HepG2 (cell line): Measurements from ENCODE around the gene FKBP8. TPM values are rescaled to one million over a fixed set of nuclear protein-coding genes. Genes with fewer than 3 reads are reported as not detected.

Experiments
- CC2D1A ChIP-seq: sonication (generic); formaldehyde crosslinking; IDR thresholded peaks from 2 replicates; pipeline ENCODE4 v1.8.1; 2023; ENCODE audit warnings: mild to moderate bottlenecking, missing genetic modification reagents
- FOXP4 ChIP-seq: sonication (generic); formaldehyde crosslinking; IDR thresholded peaks from 2 replicates; pipeline ENCODE4 v1.4.0; 2020; ENCODE audit warnings: missing genetic modification reagents
- HIVEP1 ChIP-seq: sonication (generic); formaldehyde crosslinking; IDR thresholded peaks from 2 replicates; pipeline ENCODE4 v1.4.0; 2020; ENCODE audit warnings: mild to moderate bottlenecking, missing genetic modification reagents
- KDM3A ChIP-seq: IDR thresholded peaks from 2 replicates; pipeline ENCODE4 v1.6.1; 2018; ENCODE audit warnings: low read depth, missing compliant biosample characterization
- KDM5B ChIP-seq: sonication (generic); formaldehyde crosslinking; IDR thresholded peaks from 2 replicates; pipeline ENCODE4 v1.4.0; 2020; ENCODE audit warnings: missing genetic modification reagents, mild to moderate bottlenecking, borderline replicate concordance
- MLLT10 ChIP-seq: sonication (generic); formaldehyde crosslinking; IDR thresholded peaks from 2 replicates; pipeline ENCODE4 v1.4.0; 2020; ENCODE audit warnings: missing genetic modification reagents
- NCOA1 ChIP-seq: sonication (generic); formaldehyde crosslinking; IDR thresholded peaks from 2 replicates; pipeline ENCODE4 v1.9.0; 2021; ENCODE audit warnings: missing genetic modification reagents
- REPIN1 ChIP-seq: sonication (generic); formaldehyde crosslinking; IDR thresholded peaks from 2 replicates; pipeline ENCODE4 v1.8.0; 2022; ENCODE audit warnings: missing genetic modification reagents, low read depth, mild to moderate bottlenecking, borderline replicate concordance
- SOX6 ChIP-seq, 2 experiments: fragments of 450-650 bp in 1 of 2; sonication (generic) in 1 of 2; formaldehyde crosslinking in 1 of 2; IDR thresholded peaks; 2 replicates each; pipeline versions ENCODE4 v1.4.0 to v1.6.1; 2017 to 2020; ENCODE audit warnings: antibody characterized with exemption in 1 of 2, mild to moderate bottlenecking in 1 of 2, missing genetic modification reagents in 1 of 2
- TBX2 ChIP-seq: sonication (generic); formaldehyde crosslinking; IDR thresholded peaks from 2 replicates; pipeline ENCODE4 v1.5.0; 2020; ENCODE audit warnings: missing genetic modification reagents, mild to moderate bottlenecking, borderline replicate concordance
- TCF12 ChIP-seq, 2 experiments: fragments of 450-650 bp in 1 of 2; sonication (generic) in 1 of 2; formaldehyde crosslinking in 1 of 2; IDR thresholded peaks; 2 replicates each; pipeline versions ENCODE4 v1.6.1 to v1.8.0; 2017 to 2022; ENCODE audit warnings: antibody characterized with exemption in 1 of 2, mild to moderate bottlenecking in 1 of 2, missing genetic modification reagents in 1 of 2, moderate library complexity in 1 of 2
- TP53 ChIP-seq: sonication (generic); formaldehyde crosslinking; conservative IDR thresholded peaks from 2 replicates; pipeline ENCODE4 v1.4.0; 2020; ENCODE audit warnings: missing genetic modification reagents
- U2AF2 ChIP-seq: fragments of 200-400 bp; formaldehyde crosslinking; IDR thresholded peaks from 2 replicates; pipeline ENCODE4 v1.6.1; 2017; ENCODE audit warnings: low read depth, mild to moderate bottlenecking, low read length
- ZEB1 ChIP-seq: IDR thresholded peaks from 2 replicates; pipeline ENCODE4 v1.6.1; 2012; ENCODE audit warnings: mild to moderate bottlenecking, low read depth, inconsistent platforms; ENCODE audit not compliant: insufficient replicate concordance
- ZFAT ChIP-seq: sonication (generic); formaldehyde crosslinking; conservative IDR thresholded peaks from 2 replicates; pipeline ENCODE4 v1.8.1; 2023; ENCODE audit warnings: missing genetic modification reagents, inconsistent platforms
- ZNF124 ChIP-seq: sonication (generic); formaldehyde crosslinking; IDR thresholded peaks from 2 replicates; pipeline ENCODE4 v1.4.0; 2020; ENCODE audit warnings: missing genetic modification reagents
- ZNF326 ChIP-seq: sonication (generic); formaldehyde crosslinking; IDR thresholded peaks from 2 replicates; pipeline ENCODE4 v1.4.0; 2020; ENCODE audit warnings: missing genetic modification reagents, borderline replicate concordance
- polyA plus RNA-seq, 8 experiments: library from polyadenylated mRNA; depleted of rRNA in 3 of 8; stranded (reverse) in 7 of 8; unstranded in 1 of 8; fragments of >200 nt; fragmentation: Illumina TruSeq in 4 of 8; extraction: Trizol in 4 of 8; gene quantifications; 2 replicates each; pipeline versions ENCODE4 v1.2.1 to v1.2.3, GENCODE V29; 2011 to 2016; ENCODE audit warnings: low read depth in 4 of 8, missing spikeins in 1 of 8, mixed read lengths in 1 of 8; ENCODE audit not compliant: insufficient read depth in 1 of 8
- total RNA-seq, 5 experiments: library from RNA; depleted of rRNA; stranded (reverse); fragments of >200 nt; fragmentation: Illumina TruSeq; extraction: Trizol; gene quantifications; 2 replicates each; pipeline ENCODE4 v1.2.3, GENCODE V29; 2016; ENCODE audit warnings: low read depth in 1 of 5
- TF ChIP-seq, protein P1 (sequence below): conservative IDR thresholded peaks from 2 replicates; pipeline ENCODE4 v1.6.1; 2018; ENCODE audit warnings: missing genetic modification reagents
- TF ChIP-seq, protein P2 (sequence below): sonication (generic); formaldehyde crosslinking; IDR thresholded peaks from 2 replicates; pipeline ENCODE4 v1.4.0; 2020; ENCODE audit warnings: missing genetic modification reagents; ENCODE audit errors: not compliant biosample characterization
- TF ChIP-seq, protein P3 (sequence below): IDR thresholded peaks from 2 replicates; pipeline ENCODE4 v1.6.1; 2012; ENCODE audit warnings: low read length, improper control_type of control experiment
- TF ChIP-seq, protein P4 (sequence below): sonication (generic); formaldehyde crosslinking; IDR thresholded peaks from 2 replicates; pipeline ENCODE4 v1.8.0; 2022; ENCODE audit warnings: missing genetic modification reagents, mild to moderate bottlenecking, borderline replicate concordance

The FKBP8 gene
- total and polyA plus RNA-seq, 2 of the 13 experiments (the other 11 are each of a cell fraction or from before 2014, with no cell fraction given), result 81.7 to 93.9 TPM

DNA sequence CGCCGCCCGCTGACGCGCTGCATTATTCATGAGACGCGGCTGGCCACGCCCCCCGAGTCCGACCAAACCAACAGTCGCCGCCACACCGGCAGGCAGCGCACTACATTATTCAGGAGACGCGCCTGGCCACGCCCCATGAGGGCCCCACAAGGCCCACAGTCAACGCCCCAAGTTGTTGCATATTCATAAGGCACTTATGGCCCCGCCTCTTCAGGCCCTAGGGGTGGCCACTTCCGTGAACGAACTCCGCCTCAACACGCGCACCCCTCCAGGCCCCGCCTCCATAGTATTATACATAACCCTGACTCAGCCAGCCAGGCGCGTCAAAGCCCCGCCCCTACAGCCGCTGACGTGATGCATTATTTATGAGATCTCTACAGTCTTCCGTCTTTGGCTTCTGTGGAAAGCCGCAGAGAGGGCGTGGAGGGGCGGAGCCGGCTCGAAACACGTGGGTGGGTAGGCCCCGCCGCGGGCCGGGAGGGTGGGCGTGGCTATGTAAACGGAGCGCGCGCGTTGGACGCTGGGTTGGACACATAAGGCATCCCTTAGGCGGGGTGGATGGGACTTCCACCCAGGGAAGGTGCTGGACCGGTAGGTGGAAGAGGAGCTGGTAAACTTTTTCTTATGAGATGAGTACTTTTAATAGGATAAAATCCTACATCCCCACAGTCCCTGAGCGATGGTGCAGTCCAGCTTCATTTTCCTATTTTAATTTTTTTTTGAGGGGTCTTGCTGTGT is 21.1 kb downstream of the FKBP8 start (continued):
- TF ChIP-seq, protein P1, sequence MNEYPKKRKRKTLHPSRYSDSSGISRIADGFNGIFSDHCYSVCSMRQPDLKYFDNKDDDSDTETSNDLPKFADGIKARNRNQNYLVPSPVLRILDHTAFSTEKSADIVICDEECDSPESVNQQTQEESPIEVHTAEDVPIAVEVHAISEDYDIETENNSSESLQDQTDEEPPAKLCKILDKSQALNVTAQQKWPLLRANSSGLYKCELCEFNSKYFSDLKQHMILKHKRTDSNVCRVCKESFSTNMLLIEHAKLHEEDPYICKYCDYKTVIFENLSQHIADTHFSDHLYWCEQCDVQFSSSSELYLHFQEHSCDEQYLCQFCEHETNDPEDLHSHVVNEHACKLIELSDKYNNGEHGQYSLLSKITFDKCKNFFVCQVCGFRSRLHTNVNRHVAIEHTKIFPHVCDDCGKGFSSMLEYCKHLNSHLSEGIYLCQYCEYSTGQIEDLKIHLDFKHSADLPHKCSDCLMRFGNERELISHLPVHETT (CRISPR knock-in tag), result no peak
- no peak for TF ChIP-seq U2AF2
- TF ChIP-seq, protein P2, sequence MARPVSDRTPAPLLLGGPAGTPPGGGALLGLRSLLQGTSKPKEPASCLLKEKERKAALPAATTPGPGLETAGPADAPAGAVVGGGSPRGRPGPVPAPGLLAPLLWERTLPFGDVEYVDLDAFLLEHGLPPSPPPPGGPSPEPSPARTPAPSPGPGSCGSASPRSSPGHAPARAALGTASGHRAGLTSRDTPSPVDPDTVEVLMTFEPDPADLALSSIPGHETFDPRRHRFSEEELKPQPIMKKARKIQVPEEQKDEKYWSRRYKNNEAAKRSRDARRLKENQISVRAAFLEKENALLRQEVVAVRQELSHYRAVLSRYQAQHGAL (CRISPR knock-in tag), result no peak
- no peak for TF ChIP-seq ZNF124 (CRISPR knock-in tag)
- TF ChIP-seq MLLT10 (CRISPR knock-in tag), result no peak
- TF ChIP-seq KDM3A (CRISPR knock-in tag), result no peak
- no peak for TF ChIP-seq KDM5B
- no peak for TF ChIP-seq CC2D1A (CRISPR knock-in tag)
- TF ChIP-seq ZEB1, result no peak
- TF ChIP-seq TBX2 (CRISPR knock-in tag), result peak; percentile 31; the same call in 1 of the 2 replicates
- TF ChIP-seq TP53 (CRISPR knock-in tag), result no peak
- no peak; the same call in 1 of the 2 replicates for TF ChIP-seq FOXP4 (CRISPR knock-in tag)
- TF ChIP-seq, protein P3, sequence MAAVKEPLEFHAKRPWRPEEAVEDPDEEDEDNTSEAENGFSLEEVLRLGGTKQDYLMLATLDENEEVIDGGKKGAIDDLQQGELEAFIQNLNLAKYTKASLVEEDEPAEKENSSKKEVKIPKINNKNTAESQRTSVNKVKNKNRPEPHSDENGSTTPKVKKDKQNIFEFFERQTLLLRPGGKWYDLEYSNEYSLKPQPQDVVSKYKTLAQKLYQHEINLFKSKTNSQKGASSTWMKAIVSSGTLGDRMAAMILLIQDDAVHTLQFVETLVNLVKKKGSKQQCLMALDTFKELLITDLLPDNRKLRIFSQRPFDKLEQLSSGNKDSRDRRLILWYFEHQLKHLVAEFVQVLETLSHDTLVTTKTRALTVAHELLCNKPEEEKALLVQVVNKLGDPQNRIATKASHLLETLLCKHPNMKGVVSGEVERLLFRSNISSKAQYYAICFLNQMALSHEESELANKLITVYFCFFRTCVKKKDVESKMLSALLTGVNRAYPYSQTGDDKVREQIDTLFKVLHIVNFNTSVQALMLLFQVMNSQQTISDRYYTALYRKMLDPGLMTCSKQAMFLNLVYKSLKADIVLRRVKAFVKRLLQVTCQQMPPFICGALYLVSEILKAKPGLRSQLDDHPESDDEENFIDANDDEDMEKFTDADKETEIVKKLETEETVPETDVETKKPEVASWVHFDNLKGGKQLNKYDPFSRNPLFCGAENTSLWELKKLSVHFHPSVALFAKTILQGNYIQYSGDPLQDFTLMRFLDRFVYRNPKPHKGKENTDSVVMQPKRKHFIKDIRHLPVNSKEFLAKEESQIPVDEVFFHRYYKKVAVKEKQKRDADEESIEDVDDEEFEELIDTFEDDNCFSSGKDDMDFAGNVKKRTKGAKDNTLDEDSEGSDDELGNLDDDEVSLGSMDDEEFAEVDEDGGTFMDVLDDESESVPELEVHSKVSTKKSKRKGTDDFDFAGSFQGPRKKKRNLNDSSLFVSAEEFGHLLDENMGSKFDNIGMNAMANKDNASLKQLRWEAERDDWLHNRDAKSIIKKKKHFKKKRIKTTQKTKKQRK, result no peak
- TF ChIP-seq ZNF326 (CRISPR knock-in tag), result no peak
- no peak for TF ChIP-seq SOX6 (IDR thresholded peaks at IDR 0.05)
- TF ChIP-seq SOX6 (CRISPR knock-in tag; IDR thresholded peaks at IDR 0.05), result no peak
- no peak for TF ChIP-seq HIVEP1
- TF ChIP-seq NCOA1 (CRISPR knock-in tag), result no peak
- TF ChIP-seq REPIN1 (CRISPR knock-in tag), result no peak
- TF ChIP-seq ZFAT (CRISPR knock-in tag), result no peak
- TF ChIP-seq, protein P4, sequence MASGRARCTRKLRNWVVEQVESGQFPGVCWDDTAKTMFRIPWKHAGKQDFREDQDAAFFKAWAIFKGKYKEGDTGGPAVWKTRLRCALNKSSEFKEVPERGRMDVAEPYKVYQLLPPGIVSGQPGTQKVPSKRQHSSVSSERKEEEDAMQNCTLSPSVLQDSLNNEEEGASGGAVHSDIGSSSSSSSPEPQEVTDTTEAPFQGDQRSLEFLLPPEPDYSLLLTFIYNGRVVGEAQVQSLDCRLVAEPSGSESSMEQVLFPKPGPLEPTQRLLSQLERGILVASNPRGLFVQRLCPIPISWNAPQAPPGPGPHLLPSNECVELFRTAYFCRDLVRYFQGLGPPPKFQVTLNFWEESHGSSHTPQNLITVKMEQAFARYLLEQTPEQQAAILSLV, result no peak
- no peak for TF ChIP-seq TCF12 (IDR thresholded peaks at IDR 0.05)
- TF ChIP-seq TCF12 (CRISPR knock-in tag; IDR thresholded peaks at IDR 0.05), result no peak
